ENCODE results near the gene HLA-A.

HLA-A gene

GRCh38 chr6:29995340-29995777, 53.0 kb downstream of the HLA-A start:
- Histone ChIP-seq H3K27me3 (replicated peaks; ENCODE audit: insufficient read depth, low read length) (no peaks in the 10 kb centered on the region), H3K4me2 (ENCODE audit: low read depth, low read length) (no peak overlapping the region), H3K27ac (ENCODE audit: low read length) (no peak overlapping the region), H4K20me1 (ENCODE audit: insufficient read depth, low read length) (no peaks in the 10 kb centered on the region), H3K36me3 (replicated peaks; ENCODE audit: insufficient read depth, low read length) (no peaks in the 10 kb centered on the region), H3K9me2 (replicated peaks; ENCODE audit: insufficient read depth, low read length) (no peaks in the 10 kb centered on the region), H3F3A (ENCODE audit: insufficient read depth, low read length) (no peaks in the 10 kb centered on the region), H3K4me3 (ENCODE audit: low read length) (no peak overlapping the region), H3K4me1 (ENCODE audit: low read length) (0 out of 2 replicates have a peak, but pooled peaks cover 5% of the 10 kb centered on the region), H3K9me3 (replicated peaks; ENCODE audit: insufficient read depth, low read length) (no peaks in the 10 kb centered on the region), H3K9ac (ENCODE audit: low read length) (no peak overlapping the region), H2AFZ (ENCODE audit: low read length) (no peak overlapping the region), H3K79me2 (ENCODE audit: low read length) (no peaks in the 10 kb centered on the region)
- no peak for TF ChIP-seq EZH2 (optimal IDR thresholded peaks at IDR 0.05; ENCODE audit: low read depth, low read length)
- no peak for TF ChIP-seq CTCF (IDR thresholded peaks at IDR 0.05; ENCODE audit: low read length)
- TF ChIP-seq EZH2phosphoT487 (IDR thresholded peaks at IDR 0.05; ENCODE audit: low read length), result no peak
- no peak for DNase-seq

Measured in MM.1S (cell line).